HG03457 (cell line): ENCODE data around the gene COA1.

Experiments used
- ATAC-seq: cut with Tn5 transposase; IDR thresholded peaks from one replicate; pipeline ENCODE4 v1.9.1; 2021; ENCODE audit warnings: moderate number of reproducible peaks; ENCODE audit not compliant: unreplicated experiment

Gene COA1

DNA sequence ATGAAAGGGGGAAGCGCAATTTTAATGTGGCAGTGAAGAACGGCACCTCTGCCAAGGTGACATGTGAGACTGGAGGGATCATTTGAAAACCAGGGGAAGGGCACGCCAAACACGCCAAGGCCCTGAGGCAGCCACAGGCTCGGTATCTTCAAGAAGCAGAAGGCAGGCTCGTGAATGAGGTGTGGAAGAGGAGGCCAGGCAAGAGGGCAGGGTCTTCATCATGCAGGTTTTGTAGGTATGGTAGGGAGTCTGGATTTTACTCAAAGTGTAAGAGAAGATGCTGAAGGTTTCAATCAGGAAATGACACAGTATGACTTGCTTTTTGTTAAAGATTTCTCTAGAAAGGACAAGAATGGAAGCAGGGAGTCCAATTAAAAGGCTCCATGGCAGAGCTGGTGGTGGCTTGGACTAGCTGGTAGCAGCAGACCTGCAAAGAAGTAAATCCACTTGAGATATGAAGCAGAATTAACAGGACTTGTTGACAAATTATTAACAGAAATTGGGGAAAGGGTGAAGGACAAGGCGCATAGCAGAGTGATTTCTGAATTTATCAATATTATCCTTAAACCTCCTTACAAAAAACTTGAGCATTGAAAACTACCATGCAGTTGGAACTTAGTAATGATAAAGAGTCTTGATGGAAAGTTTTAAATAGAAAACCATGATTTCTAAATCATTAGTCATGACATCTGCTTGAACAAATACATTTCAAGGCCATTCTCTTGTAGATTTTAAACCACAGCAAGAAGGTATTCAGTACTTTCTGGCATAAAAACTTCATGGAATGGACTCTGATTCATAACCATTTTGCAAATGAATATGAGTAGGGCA, 70.4 kb downstream of the COA1 start:
- ATAC-seq: no peak

DNA sequence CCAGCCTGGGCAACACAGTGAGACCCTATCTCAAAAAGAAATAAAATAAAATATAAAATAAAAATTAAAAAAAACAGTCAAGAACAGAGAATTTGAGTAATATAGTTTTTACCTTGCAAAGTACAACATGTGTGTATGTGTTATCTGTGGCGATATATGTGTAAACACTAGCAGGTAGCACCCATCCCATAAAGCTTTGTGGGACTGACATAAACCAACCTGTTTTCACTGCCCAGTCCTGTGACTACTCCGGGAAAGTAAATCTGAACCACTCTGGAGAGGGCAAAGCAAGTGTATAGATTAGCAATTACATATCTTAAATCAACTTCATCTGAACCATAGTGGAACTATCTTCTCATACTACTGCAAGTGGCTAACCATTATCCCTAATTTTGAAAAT, 72.3 kb downstream of the COA1 start:
- ATAC-seq: no peak

DNA sequence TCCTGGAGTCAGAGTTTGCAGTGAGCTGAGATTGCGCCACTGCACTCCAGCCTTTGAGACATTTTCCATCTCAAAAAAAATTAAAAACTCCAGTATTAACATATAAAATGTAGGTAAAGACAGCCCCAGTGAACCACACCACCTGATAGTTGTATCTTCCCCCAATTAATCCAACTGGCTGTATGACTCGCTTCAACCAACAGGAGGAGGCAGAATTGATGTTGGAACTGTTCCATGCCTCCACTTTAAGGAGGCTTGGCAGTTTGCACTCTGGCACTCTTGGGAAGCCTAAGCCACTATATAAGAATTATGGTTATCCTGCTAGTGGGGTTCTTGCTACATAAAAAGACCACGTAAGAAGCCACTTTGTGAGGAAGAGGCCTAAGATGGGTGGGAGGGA, 73.7 kb downstream of the COA1 start:
- no peak for ATAC-seq

DNA sequence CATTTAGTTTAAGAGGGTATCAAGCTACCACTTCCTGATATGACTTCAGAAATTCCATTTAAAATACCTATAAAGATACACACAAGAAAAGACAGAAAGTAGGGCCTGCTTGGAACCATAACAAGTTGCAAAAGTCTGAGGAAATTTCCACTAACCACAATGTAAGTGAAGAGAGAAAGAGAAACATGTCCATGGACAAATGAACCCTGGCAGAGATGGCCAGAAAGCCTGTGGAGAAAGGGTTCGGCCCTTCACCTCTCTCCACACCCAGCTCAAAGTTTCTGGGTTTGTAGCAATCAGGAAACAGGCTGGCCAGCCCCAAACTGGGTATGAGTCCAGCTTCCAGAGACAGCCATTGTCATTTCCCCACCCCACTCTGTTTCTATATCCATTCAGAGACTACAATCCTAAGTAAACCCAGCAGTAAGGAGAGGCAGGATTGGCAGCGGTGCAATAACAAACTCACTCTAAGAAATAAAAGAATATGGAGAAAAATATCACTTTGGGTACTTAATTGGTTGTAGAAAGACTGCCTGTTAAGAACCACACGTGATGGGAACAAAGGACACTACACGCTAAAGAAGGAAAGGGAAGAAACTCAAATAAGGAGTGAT, 75.3 kb downstream of the COA1 start:
- ATAC-seq: no peak

DNA sequence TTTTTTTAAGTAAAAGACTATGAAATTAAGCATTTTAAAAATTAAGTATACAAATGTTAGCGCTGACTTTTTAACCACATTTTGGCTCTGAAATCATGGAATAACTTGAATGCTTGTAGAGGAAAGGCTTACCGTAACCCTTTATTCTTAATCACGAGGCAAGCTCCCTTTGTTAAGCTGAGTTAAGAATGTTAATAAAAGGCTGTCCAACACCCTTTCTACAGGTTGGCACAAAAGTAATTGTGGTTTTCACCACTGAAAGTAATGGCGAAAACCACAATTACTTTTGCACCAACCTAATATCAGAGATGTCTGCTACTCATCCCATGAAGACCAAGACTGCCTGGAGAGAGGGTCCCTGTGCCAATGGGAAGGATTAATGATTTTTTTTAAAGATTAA, 75.9 kb downstream of the COA1 start:
- no peak for ATAC-seq

DNA sequence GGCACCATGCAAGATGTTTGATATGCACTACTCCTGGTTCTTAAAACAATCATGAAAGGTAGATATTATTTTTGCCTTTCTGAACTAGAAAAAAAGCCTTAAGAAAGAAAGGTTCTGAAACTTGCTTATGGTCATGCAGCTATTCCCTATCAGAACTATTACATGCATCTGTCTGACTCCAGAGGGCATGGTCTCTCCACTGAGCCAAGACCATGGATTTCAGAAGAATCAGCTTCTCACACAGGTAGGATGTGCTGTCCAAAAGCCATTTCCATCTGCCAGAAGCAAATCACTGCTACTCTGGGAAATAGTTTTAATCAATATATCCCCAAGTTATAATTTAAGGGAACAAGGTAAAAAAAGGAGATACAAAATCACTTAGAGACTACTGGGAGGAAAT, 77.0 kb downstream of the COA1 start:
- no peak for ATAC-seq

DNA sequence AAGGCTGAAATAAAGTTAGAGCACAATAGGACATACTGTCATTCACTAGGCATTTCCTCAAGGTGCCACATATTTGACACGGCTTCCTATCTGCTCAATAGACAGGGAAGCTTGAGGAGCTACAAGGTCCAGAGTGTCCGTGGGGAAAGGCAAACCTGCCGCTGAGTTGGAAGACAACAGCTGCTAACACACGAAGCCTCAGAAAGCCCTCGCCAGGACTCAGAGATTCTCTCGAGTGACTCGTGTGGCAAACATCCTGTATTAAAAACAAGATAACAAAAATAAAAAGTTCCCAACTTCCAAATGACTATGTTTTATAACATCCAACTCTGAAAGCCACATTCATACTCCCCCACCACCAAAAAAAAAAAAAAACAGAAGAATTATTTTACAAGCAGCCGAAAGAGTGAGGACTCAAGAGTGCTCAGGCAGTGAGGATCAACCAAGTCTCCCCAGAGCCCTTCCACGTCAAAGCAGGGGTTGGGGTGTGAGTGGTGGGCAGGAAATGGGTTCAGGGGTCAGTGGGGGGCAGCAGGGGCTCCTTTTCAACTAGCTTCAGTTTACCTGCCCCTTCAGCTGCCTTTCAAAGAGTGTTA, 78.8 kb downstream of the COA1 start:
- ATAC-seq: no peak

DNA sequence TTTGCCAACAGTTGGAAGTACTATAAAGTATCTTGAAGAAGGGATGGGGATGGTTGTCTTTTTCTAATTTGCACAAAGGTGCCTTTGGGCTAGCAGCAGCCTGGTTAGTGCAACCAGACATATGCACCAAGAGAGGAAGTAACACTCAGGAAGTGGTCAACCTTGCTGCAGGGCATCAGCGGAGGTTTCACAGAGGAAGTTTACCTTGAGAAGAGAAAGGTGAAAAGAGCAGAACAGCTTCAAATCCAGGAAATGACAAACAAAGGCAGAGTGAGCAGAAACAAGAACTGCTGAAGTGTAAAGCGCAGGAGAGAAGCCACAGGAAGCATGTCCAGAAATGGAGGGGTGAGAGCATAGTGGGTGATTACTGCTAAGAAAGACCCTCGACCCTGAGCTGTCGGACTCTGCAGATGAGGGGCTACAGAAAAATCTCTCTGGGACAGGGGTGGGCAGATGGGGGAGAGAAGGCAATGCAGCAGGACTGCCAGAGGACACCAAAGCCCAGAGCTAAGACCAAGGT, 79.5 kb downstream of the COA1 start:
- ATAC-seq: peak; percentile 55

DNA sequence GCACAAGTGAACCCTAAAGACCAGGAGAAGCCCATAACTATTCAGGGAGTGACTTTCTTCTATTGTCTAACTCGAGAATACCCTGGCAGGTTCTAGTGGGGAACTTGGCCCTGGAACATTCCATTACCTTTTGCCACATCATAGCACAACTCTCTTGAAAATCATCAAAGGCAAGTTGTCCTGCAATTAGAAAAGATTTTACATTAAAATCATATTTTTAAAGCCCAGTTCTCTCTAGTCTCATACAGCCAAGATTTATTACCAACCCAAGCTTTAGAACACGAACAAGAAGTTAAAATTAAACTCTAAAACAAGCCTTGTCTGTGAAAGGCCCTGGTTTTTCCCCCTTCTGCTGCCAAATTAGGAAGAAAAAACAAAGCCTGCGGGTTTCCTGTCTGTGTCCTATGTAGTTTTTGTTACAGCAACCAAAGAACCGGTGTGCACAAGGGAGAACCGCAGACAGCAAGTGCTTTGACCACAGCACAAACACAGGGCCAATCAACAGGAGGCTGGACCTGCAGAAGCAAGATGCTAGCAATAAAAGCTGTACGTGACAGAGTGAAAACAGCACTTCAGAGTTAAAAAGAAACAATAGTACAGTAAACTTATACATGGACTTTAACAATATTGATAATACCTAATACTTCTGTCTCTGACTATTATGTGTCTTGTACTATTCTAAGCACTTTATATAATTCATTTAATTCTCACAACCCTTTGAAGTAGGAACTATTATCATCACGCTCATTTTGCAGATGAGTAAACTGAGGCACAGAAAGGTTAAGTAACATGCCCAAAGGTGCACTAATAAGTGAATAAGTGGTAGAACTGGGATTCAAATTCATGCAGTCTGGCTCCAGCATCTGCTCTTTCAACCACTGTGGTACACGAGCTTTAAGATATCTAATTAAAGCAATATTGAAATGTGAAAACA, 80.6 kb downstream of the COA1 start:
- ATAC-seq: peak; percentile 42

DNA sequence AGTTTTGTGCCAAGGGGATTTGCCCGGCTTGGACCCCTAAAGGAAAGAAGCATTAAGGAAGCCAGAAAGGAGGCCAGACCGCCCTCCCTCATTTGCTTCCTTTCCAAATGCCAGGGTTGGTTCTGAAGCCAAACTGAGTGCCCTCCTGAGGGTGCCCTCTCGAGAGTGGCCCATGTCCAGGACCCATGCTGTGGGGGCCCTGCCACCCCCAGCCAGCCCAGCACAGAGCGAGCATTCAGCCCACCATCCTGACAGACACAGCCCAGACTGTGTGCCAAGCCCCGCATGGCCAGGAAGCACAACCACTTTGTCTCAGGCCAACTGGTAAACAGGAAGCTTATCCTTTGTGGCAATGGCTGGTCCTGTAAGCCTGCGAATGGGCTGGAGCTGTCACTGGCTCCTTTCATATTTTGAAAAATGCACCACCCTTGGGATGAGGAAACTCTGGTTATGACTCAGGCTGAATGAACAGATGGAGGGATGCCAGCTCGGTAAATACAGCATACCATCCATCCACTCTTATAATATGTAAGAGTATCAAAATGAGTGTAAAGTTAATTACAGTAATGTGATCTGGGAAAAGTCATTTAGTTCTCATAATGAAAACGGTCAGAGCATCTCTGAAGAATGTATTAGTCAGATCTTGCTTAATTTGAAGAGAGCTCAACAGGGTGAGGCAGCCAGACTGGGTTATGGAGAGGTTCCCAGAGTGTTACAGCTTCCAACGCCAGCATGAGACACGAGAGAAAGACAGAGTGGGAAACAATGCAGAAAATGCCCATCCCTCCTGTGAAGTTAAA, 81.5 kb downstream of the COA1 start:
- ATAC-seq: no peak

DNA sequence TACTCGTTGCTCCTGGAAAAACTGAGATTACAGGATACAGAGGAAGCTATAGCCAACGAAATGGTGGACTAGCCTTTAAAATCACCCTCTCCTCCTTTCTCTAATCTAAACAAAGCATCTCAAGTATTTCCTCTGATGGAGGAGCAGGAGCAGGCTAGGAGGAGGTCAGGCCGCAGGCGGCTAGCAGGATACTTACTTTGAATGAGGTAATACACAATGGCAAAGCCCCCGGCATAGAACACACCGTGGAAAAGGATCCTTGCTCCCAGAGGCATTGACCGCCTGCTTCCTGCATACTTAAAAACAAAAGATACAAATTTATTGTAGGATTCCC, 82.0 kb downstream of the COA1 start:
- ATAC-seq: no peak

DNA sequence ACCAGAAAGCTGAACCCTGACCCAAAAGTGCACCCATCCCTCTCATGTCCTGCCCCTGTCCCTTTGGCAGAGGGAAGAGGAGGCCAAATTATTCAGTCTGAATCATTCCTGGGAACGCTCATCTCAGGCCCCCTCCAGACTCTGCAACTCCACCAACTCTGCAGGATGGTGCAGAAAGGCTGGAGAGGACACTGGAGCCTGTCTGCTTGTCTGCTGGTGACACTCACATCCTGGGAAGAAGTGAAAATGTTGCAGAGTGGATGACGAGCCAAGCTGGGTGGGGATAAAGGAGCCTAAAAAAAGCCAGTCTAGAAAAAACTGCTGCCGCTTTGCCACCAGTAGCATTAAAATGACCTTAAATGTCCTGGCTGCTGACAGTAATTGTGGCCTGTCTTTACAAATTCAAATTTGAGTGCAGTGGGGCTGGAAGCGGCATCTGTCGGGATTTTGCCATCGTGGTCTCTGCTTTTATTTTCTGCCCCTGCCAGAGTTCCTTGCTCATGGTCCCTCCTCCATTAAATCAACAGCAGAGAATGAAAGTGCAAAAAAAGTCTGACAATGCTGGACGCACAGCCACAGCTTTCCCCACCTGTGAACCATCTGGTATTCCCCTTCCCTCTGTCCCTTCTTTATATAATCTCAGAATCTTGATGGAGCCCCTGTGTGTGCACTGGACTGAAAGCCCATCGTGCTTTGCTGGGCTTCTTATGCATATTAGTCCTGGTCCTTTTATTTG, 82.6 kb downstream of the COA1 start:
- no peak for ATAC-seq

DNA sequence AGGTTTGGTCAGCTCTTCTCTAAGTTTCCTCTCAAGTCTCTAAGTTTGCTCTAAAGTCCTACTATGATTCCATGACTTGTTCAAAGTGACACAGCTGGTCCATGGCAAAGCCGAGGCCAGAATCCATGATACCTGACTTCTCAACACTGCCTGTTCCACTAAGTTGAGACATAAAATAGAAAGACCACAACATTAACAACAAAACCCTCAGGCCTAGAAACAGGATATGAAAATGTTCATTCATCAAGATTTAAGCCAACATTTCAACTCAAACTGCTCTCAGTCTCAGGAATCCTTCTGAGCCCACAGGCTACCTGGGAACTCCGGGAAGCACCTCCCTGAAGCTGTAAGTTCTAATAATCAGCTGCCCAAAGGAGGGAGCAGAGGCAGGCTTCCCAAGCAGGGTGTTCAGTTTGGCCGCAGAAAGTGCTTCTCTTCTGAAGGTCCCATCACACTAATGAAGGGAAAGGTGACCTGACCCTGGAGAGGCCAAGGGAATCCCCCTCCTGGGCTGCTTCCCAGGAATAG, 83.6 kb downstream of the COA1 start:
- no peak for ATAC-seq

DNA sequence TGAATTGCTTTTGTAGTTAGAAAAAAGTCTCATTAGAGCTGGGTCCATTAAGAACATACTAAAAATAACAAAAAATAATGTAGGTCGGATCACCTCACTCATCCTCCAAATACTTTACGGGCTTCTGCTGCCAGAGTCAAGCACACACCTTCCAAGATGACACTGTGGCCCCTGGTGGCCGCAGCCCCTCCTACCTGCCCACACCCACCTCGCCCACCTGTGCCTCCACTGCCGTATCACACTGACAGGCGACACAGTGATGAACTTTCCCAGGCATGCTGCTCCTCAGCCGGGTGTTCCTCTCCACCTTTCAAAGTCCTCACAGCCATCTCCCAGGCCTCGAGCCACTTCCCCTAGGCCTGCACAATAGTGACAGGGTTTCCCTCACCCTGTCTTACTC, 85.5 kb downstream of the COA1 start:
- ATAC-seq: no peak

DNA sequence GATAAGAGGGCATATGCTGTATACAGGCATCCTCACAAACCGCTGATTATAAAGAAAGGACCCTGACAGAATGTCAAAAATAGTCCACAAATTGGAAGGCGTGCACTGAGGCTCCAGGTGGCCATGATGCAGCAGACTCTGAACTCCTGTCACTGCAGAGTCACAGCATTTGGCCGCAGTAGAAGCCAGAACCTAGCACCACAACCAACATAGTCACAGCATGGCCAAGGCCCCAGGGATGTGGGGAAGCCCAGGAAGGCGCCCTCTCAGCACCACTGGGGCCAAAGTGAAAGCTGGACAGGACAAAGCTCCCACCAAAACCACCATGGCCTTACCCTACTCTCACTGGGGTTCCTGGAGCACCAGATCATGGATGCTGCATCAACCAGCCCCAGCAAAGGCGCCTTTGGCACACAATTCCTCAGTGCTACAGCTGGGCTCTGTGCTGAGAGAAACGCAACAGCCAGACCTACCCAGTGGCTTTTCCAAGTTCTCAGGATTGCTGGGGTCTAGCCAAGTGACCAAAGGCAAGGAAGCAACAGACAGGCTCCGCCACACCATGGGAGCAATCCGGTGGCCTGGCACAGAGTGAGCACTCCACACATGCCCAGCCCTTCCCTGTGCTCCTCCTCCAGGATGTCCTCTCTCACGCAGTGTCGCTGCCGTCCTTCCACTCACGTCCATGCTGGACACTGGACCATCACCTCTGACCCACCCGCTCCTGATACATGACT, 86.3 kb downstream of the COA1 start:
- ATAC-seq: no peak

DNA sequence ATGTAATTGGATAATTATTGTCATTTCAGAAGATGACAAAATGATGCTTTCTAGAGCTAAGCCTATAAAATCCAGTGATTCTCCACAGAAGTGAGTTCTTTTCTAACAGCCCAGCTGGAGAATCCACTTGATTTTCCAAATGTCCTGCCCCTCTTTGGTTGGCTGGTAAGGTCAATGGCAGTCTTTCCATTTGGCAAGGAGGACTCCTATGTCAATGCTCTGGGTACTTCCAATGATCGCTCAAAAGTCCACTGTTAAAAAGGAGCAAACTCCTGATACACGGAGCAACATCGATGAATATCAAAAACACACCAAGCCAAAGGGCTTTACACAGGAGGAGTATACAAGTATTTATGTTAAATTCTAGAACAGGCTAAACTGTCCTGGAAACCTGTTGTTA, 88.6 kb downstream of the COA1 start:
- ATAC-seq: no peak

DNA sequence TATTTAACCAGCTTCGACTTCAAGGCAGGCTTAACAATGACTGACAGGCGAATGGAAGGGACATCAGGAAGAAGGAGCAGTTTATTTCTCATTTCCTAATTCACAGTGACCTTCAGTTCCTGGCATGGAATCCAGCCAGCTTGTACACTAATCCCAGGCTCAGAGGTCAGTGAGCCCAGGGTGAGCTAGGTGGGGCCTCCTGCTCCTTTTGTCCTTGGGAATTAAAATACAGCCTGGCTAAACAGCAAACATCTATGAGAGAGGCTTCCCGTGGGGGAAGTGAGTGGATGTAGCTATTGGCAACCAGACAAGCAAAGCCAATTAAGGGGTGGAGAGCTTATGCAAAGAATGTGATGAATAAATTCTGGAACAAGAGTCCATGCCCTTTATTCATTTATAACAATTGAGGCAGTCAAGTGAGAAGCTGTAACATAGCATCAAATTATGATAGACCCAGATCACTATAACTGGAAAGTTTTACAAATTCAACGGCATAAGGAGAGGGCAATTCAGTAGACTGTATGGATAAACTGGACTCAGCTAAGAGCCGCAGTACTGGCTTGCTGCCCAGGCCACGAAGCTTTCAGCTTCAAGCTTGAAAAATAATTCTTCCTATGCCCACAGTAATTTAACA, 89.3 kb downstream of the COA1 start:
- no peak for ATAC-seq

DNA sequence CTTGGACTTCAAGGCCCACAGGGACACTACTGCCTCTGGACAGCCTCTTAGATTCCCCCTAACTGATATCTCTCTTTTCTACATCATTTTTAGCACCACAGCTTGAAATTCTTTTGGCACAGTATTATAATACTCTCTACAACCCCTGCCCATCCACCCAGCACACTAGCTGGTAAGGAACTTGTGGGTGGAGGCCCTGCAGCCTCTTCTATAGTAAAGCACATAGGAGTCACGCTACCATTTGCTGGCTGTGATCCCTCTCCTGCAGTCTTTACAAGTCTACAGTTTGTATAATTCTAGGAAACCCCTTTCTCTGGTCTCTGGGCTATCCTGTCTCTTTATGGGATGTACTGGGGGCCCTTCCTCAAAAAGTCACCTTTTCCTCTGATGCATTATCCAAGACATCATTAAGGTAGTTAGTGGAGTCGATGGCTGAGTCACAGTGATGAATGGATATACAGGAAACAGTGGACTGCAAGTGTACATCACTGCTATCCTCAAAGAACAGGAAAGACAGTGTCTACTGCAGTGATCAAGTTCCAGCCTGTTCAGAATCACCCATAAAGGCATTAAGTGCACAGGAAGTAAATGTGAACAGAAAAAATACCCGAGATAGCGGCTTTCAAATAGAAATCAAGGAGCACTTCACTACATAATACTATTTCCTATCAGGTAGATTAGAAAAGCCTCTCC, 92.1 kb downstream of the COA1 start:
- ATAC-seq: no peak
